K562 (cell line): ENCODE measurements around the gene KAZN. TPM values are rescaled to one million over a fixed set of nuclear protein-coding genes. Genes with fewer than 3 reads are reported as not detected.

Experiments used
- ATAC-seq: fragments of 200-7000 bp; cut with Tn5 transposase; 3 replicates; pipeline ENCODE4 v1.9.1; 2020; ENCODE audit warnings: moderate library complexity
- BruUV-seq: library from RNA; stranded (reverse); fragments of 400-500 nt; replicated peaks from 2 replicates; lab custom pipeline; 2021; lab: Mats Ljungman, UMichigan
- CTCF ChIA-PET: fragments of 300-600 bp; formaldehyde crosslinking; extraction: SDS; loops from one replicate; lab custom pipeline; 2021; ENCODE audit warnings: low intra/inter-chr PET ratio; lab: Yijun Ruan, JAX
- POLR2A ChIA-PET: fragments of 300-600, 350-650 bp; sonication (Branson Sonifier 250); formaldehyde crosslinking; extraction: SDS; loops from one replicate; lab custom pipeline; 2021; ENCODE audit warnings: antibody characterized with exemption, inconsistent platforms; lab: Yijun Ruan, JAX
- DNase-seq, 4 experiments: peaks; one replicate each; pipeline versions ENCODE4 v3.0.0 to v3.0.0-alpha.2; 2011 to 2018; ENCODE audit warnings: low spot score in 3 of 4, mixed read lengths in 3 of 4; ENCODE audit errors: extremely low read depth in 1 of 4
- FAIRE-seq: peaks from 2 replicates; lab custom pipeline; 2011; peaks lifted over from hg19 to GRCh38; lab: Jason Lieb, UNC
- H2AFZ ChIP-seq: 2 replicates; pipeline ENCODE4 v1.6.0; 2011; ENCODE audit warnings: low read depth, low read length, control low read depth, inconsistent platforms
- H3K27ac ChIP-seq: fragments of 200-600 bp; 3 replicates; pipeline ENCODE4 v1.8.0; 2011; ENCODE audit warnings: low read depth, mild to moderate bottlenecking, control low read depth, inconsistent platforms, low read length, moderate library complexity, mixed read lengths; ENCODE audit errors: extremely low read depth
- H3K27me3 ChIP-seq, 2 experiments: fragments of 300-600 bp in 1 of 2; 2 replicates in 1 of 2; 3 replicates in 1 of 2; pipeline versions ENCODE4 v1.6.0 to v1.8.0; 2011; ENCODE audit warnings: inconsistent platforms in 2 of 2, low read length in 2 of 2, mild to moderate bottlenecking in 1 of 2, mixed read lengths in 1 of 2, moderate library complexity in 1 of 2; ENCODE audit not compliant: control insufficient read depth in 2 of 2, insufficient read depth in 2 of 2
- H3K36me3 ChIP-seq: fragments of 300-600 bp; 3 replicates; pipeline ENCODE4 v1.8.0; 2011; ENCODE audit warnings: mild to moderate bottlenecking, low read length, inconsistent platforms; ENCODE audit not compliant: control insufficient read depth, insufficient read depth
- H3K4me1 ChIP-seq, 2 experiments: fragments of 200-600 bp in 1 of 2; replicated peaks in 1 of 2; 2 replicates in 1 of 2; 3 replicates in 1 of 2; pipeline versions ENCODE4 v1.5.1 to v1.8.0; 2011; ENCODE audit warnings: inconsistent platforms in 2 of 2, low read length in 2 of 2, mild to moderate bottlenecking in 1 of 2, mixed read lengths in 1 of 2, moderate library complexity in 1 of 2; ENCODE audit not compliant: control insufficient read depth in 2 of 2, insufficient read depth in 2 of 2
- H3K4me2 ChIP-seq: 2 replicates; pipeline ENCODE4 v1.6.1; 2011; ENCODE audit warnings: low read length, control low read depth, inconsistent platforms, mixed read lengths; ENCODE audit not compliant: insufficient read depth
- H3K4me3 ChIP-seq: fragments of 200-600 bp; sonication (generic), shearing (Covaris generic); 2 replicates; pipeline ENCODE4 v1.5.1; 2016; ENCODE audit warnings: control low read depth, inconsistent platforms
- H3K79me2 ChIP-seq: fragments of 200-600 bp; 3 replicates; pipeline ENCODE4 v1.8.0; 2011; ENCODE audit warnings: low read length, inconsistent platforms; ENCODE audit not compliant: control insufficient read depth, insufficient read depth
- H3K9ac ChIP-seq, 2 experiments: 2 replicates each; pipeline versions ENCODE4 v1.6.0 to v1.6.1; 2011; ENCODE audit warnings: low read depth in 2 of 2, low read length in 2 of 2, control low read depth in 1 of 2, inconsistent platforms in 1 of 2, mild to moderate bottlenecking in 1 of 2, mixed read lengths in 1 of 2; ENCODE audit not compliant: insufficient read depth in 1 of 2
- H3K9me1 ChIP-seq: one replicate; pipeline ENCODE4 v1.6.0; 2011; ENCODE audit warnings: inconsistent platforms, mild to moderate bottlenecking, low read length, moderate library complexity; ENCODE audit not compliant: control insufficient read depth, insufficient read depth
- H3K9me3 ChIP-seq: replicated peaks from 2 replicates; pipeline ENCODE4 v1.5.1; 2011; ENCODE audit warnings: low read depth, low read length, inconsistent platforms; ENCODE audit not compliant: control insufficient read depth, insufficient read depth
- H4K20me1 ChIP-seq: replicated peaks from 2 replicates; pipeline ENCODE4 v1.6.1; 2011; ENCODE audit warnings: low read length, inconsistent platforms, mixed read lengths; ENCODE audit not compliant: control insufficient read depth, insufficient read depth
- BRD9 ChIP-seq: fragments of 450-650 bp; IDR thresholded peaks from 2 replicates; pipeline ENCODE4 v1.6.1; 2018; ENCODE audit warnings: low read depth; ENCODE audit not compliant: partially characterized antibody
- CCNT2 ChIP-seq: IDR thresholded peaks from 2 replicates; pipeline ENCODE4 v1.6.1; 2011; ENCODE audit warnings: borderline replicate concordance, low read depth, mild to moderate bottlenecking, moderate library complexity, mixed read lengths, low read length; ENCODE audit not compliant: insufficient read length; ENCODE audit errors: extremely low read depth
- FIP1L1 ChIP-seq: fragments of 200-400 bp; formaldehyde crosslinking; IDR thresholded peaks from 2 replicates; pipeline ENCODE4 v1.6.1; 2018; ENCODE audit warnings: mild to moderate bottlenecking, low read depth, low read length; ENCODE audit not compliant: poor library complexity, severe bottlenecking
- PYGO2 ChIP-seq: fragments of 450-650 bp; IDR thresholded peaks from 2 replicates; pipeline ENCODE4 v1.6.1; 2016; ENCODE audit warnings: mild to moderate bottlenecking, missing genetic modification characterization, moderate library complexity, missing compliant biosample characterization
- SMARCA5 ChIP-seq: fragments of 450-650 bp; IDR thresholded peaks from 2 replicates; pipeline ENCODE4 v1.6.1; 2016
- STAT6 ChIP-seq: sonication (generic); formaldehyde crosslinking; IDR thresholded peaks from 2 replicates; pipeline ENCODE4 v1.8.1; 2023; ENCODE audit warnings: mild to moderate bottlenecking, missing genetic modification reagents
- TAL1 ChIP-seq: fragments of 450-650 bp; IDR thresholded peaks from 2 replicates; pipeline ENCODE4 v1.6.1; 2016; ENCODE audit warnings: mild to moderate bottlenecking
- U2AF1 ChIP-seq: fragments of 200-400 bp; formaldehyde crosslinking; optimal IDR thresholded peaks from 2 replicates; pipeline ENCODE3; 2017; ENCODE audit warnings: mild to moderate bottlenecking, low read depth, low read length, moderate library complexity
- ZNF184 ChIP-seq: sonication (generic); formaldehyde crosslinking; IDR thresholded peaks from 2 replicates; pipeline ENCODE4 v1.5.0; 2020; ENCODE audit warnings: missing genetic modification reagents
- ZNF239 ChIP-seq: fragments of 250-450 bp; sonication (Bioruptor Pico); IDR thresholded peaks from 2 replicates; pipeline ENCODE4 v1.4.0; 2020; ENCODE audit warnings: mild to moderate bottlenecking
- WGBS: fragments of 100-300 bp; shearing (Covaris generic); methylation state at CpG from one replicate; pipeline ENCODE4 v1.1.6; 2016; ENCODE audit warnings: low coverage, mixed read lengths; ENCODE audit not compliant: insufficient coverage; ENCODE audit errors: missing lambda C conversion rate; 5-methylcytosine and 5-hydroxymethylcytosine counted together
- in situ Hi-C: fragments of 300-500 bp; cut with MboI; formaldehyde crosslinking; loops from 4 replicates; pipeline ENCODE4 v1.15.0; 2018; ENCODE audit warnings: inconsistent platforms, mixed read lengths
- intact Hi-C: fragments of 100-400 bp; cut with micrococcal nuclease; formaldehyde crosslinking; loops from 2 replicates; pipeline ENCODE4 v1.14.2; 2022
- polyA plus RNA-seq, 8 experiments: library from polyadenylated mRNA; depleted of rRNA in 4 of 8; stranded (reverse) in 5 of 8; unstranded in 3 of 8; fragments of >200 nt; fragmentation: Nextera tagmentation in 2 of 8; fragmentation: Illumina TruSeq in 1 of 8; extraction: Ambion mirVana in 2 of 8; extraction: Trizol in 1 of 8; gene quantifications; 2 replicates each; pipeline versions ENCODE4 v1.2.1 to v1.2.3, GENCODE V29; 2011 to 2014; ENCODE audit warnings: inconsistent platforms in 1 of 8, missing spikeins in 1 of 8
- total RNA-seq, 7 experiments: library from RNA; depleted of rRNA in 6 of 7; stranded (reverse); fragments of >200 nt in 6 of 7; fragmentation: Illumina TruSeq in 2 of 7; extraction: Trizol in 2 of 7; gene quantifications; 2 replicates each; pipeline versions ENCODE4 v1.2.1 to v1.2.3, GENCODE V29; 2011 to 2021; ENCODE audit warnings: low replicate concordance in 1 of 7

KAZN gene
- total and polyA plus RNA-seq, 9 of the 15 experiments (the other 6 are each of a cell fraction or from before 2014, with no cell fraction given): 2.1 to 21.6 (median 5.4) TPM

DNA sequence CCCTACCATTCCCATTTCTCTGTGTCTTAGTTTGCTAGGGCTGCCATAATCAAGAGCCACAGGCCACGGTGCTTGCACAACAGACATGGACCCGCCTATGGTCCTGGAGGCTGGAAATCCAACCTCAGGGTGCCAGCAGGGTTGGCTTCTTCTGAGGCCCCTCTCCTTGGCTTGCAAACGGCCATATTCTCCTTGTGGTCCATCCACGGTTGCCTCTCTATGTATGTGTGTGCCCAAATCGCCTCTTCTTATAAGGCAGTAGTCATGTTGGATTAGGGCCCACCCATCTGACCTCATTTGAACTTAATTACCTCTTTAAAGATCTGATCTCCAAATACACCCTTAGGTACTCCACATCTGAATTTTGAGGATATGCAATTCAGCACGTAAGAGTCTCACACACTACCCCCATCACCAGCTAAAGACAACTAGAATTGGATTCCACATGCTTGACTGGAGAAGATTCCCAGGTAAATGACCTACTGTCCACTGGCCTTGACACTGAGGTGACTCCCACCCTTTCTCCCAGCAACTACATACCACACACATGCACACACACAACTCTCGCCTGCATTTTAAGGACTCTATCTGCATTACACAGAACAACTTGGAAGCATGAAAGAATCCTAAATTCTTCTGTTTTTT, 526.7 kb downstream of the KAZN start:
- ATAC-seq (no peak), FAIRE-seq (no peak), DNase-seq (no peak)
- no peak overlapping the region for H2AFZ ChIP-seq
- peaks cover 0 to 4% of the 10 kb centered on the region in 2 experiments; a peak in 1 of 5 replicates for H3K4me1 ChIP-seq
- no peak for TF ChIP-seq SMARCA5
- TF ChIP-seq STAT6 (CRISPR knock-in tag): no peak
- no peak for TF ChIP-seq TAL1
- no peak for TF ChIP-seq ZNF239
- TF ChIP-seq BRD9: no peak
- TF ChIP-seq U2AF1: no peak
- no peak for TF ChIP-seq ZNF184 (CRISPR knock-in tag)
- TF ChIP-seq CCNT2: no peak
- TF ChIP-seq PYGO2 (tag): no peak
- no peak for TF ChIP-seq FIP1L1
- H3K79me2 ChIP-seq: no peaks in the 10 kb centered on the region
- CTCF ChIA-PET: no interaction called here
- no peak overlapping the region for H3K4me2 ChIP-seq
- BruUV-seq: no TSS peak
- intact Hi-C loops (no loop called here), in situ Hi-C loops (loop anchor here (10.0 kb wide), 2 partner anchors 150 to 300 kb away; no protein-coding TSS in a partner anchor)
- no peak overlapping the region for H3K27ac ChIP-seq
- H3K4me3 ChIP-seq: no peak overlapping the region
- H3K36me3 ChIP-seq: no peaks in the 10 kb centered on the region
- under 1% methylated on average over 7 of the region's 7 CpGs for WGBS
- H3K9me3 ChIP-seq: no peaks in the 10 kb centered on the region
- H3K27me3 ChIP-seq: peaks cover 10 to 43% of the 10 kb centered on the region in 2 experiments
- no peak overlapping the region for H3K9ac ChIP-seq
- POLR2A ChIA-PET: interaction anchor here (0.6 to 0.7 kb wide), 2 partner anchors 31 to 97 kb away, joined by 3 read pairs; no protein-coding TSS in a partner anchor
- H4K20me1 ChIP-seq: peaks cover 6% of the 10 kb centered on the region; the same call in 1 of the 2 replicates
- no peaks in the 10 kb centered on the region for H3K9me1 ChIP-seq
